CD4-positive, alpha-beta T cell treated with Interleukin-17A for 4 hours (primary cell): ENCODE data around the gene COL5A2.

Source experiments
- DNase-seq: peaks from one replicate; pipeline ENCODE4 v3.0.0-alpha.2; 2020; ENCODE audit warnings: mixed read lengths

Gene COL5A2

DNA sequence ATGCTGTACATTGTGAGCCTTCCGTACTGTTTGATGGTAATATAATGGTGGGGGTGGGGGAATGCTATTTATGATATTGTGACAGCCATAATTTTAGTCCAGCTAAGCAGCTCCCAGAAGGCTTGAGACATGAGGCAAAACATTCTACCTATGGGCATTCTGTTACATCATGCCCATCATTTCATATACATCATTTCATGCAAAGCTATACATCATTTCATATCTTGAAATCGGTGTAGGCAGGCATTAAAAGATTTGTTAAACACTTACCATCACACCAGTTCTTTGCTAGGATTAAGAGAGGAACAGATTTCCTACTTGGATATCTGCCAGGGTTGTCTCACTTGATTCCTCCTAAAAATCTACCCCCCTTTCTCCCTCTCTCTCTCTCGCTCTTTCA, 84.5 kb downstream of the COL5A2 start:
- DNase-seq, result no peak

- DNase-seq, result no peak
These were observed 86.6 kb downstream of the COL5A2 start for GRCh38 chr2:189092936-189093335.

DNA sequence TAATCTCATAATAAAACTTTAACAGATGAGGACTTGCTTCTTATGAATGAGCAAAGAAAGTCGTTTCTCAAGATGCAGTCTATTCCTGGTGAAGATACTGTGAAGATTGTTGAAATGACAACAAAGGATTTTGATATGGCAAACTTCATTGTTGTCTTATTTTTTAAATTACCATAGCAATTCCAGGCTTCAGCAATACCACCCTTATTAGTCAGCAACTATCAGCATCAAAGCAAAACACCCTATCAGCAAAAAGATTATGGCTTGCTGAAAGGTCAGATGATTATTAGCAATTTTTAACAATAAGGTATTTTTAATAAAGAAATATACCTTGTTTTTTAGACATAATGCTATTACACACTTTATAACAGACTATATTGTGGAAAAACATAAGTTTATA, 88.3 kb downstream of the COL5A2 start:
- no peak for DNase-seq

DNA sequence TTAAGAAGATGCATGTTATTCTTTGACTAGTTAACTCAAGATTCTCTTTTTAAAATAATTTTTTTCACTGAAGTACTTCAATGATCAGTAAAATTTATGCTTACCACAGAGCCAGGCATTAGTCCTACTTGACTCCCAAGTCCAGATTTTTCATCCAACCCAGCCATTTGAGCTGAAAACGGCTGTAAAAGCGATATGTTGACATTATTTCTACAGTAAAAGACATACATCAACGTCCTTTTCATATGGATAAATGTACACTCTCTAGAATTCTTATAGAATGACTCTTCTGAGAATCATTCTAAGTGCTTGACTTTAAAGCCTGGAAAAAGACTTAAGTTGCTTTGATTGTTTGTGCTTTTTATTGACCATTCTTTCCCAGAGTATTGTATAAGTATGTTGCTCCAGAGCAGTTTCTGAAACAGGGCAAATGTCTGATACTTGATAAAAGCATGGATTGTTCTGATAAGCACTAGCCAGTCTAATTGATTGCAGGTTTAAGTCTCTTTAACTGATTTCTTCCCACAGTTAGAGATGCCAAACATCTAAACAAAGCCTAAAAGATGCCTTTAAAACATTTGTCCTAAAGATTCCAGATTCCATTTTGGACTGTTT, 90.9 kb downstream of the COL5A2 start:
- no peak for DNase-seq

DNA sequence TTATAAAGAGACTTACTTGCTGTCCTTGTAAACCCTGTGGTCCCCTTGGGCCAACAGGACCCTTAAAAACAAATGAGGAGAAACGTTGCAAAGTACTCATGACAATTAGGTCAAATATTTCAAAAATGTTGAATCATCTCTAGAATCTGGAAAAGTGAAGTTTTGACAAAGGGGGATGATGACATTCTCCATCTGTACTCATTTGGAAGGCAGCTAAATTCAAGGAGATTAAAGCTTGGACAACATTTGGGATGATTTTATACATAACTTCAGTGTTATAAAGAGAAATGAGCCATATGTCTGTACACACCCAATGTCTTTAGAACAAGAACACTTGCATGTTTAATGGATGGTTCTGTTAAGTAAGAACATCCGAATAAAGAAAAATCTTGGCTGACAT, 92.9 kb downstream of the COL5A2 start:
- no peak for DNase-seq

- no peak for DNase-seq
These were observed 93.3 kb downstream of the COL5A2 start for GRCh38 chr2:189086250-189086649.

DNA sequence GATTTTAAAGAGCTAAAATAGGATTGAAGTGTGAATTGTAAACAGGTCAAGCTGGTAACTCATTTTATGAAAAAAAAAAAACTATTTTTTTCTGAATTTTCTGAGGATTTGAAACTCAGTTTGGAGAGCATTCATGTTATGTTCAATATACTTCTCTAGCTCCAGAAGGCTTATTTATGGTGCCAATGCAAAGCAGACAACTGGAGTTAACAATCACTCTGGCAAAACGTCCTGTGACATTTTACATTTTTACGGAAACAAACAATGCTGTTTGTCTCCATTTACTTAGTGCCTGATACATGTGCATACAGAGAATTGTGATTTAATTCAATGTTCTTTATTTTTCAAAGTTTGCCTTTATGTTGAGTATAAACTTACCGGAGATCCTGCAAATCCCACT, 96.0 kb downstream of the COL5A2 start:
- DNase-seq, result no peak

DNA sequence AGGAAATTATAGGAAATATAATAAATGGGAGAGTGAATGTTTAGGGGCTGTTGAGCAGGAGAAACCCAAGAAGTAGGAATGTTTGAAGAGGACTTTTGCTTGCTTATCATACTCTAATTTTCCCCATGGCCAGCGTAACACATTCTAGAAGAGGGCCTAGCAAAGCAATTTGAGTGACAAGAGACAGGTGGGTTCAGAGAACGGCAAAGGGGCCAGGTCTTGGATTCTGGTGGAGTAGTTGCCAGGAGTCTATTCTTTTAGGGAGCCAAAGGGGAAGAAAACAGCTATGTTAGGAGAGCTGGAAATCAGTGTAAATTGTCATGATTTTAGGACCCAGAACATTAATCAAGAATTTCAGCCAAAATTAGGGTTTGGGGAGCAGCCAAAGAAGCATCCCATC, 96.5 kb downstream of the COL5A2 start:
- DNase-seq, result no peak

DNA sequence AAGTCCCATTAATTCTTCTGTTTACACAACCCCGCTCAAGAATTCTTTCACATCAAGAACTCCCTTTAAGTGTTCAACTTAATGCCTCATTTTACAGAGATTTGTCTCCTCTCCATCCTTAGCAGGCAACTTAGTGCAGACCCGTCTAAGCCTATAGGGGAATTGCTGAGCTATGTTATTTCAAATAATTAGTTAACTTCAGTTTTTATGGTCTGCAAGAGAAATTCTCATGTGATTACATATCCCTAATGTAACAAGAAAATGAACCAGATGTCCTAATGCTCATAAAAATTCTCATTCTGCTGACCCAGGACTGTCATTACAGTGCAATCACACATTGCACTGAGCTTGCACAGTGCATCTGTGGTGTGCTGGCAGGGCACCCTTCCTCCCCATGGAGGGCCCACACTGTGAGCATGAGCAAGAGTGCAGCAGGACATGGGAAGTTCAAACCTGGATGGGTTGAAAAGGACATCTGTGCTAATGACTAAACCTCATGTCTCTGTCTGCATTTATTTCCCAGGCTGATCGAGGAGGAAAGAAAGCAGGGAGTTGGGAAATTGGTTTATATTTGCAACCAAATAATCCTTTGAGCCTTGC, 97.1 kb downstream of the COL5A2 start:
- no peak for DNase-seq

DNA sequence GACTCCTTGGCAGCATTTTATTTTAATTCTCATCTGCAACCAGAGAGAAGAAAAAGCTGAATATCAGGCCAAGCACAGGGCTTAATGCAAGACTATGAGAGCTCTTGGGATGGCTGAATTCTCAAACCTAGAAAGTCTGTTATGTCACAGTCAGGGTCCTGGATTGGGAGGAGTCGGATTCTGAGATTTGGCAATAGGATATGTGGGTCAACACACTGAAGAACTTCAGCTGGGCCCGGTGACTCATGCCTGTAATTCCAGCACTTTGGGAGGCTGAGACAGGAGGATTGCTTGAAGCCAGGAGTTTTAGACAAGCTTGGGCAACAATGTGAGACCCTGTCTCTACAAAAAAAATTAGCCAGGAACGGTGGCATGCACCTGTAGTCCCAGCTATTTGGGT, 103.0 kb downstream of the COL5A2 start:
- no peak for DNase-seq

GRCh38 chr2:189076120-189076519, 103.4 kb downstream of the COL5A2 start:
- DNase-seq, result no peak

DNA sequence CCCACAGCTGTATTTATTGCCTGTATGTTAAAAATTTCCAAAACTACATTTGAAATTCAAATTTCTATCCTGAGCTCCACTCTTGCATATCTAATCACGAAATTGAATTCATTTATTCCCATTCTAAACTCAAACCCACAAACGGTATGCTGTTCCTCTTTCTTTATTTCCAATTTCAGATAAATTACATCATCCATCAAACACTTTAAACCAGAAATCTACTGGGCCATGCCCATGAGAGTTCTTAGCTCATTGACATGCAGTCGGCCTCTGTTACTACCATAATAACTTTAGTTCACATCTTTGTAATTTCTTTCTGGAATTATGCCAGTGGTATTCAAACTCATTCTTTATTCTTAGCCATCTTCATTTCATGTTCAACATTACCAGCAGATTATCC, 105.1 kb downstream of the COL5A2 start:
- no peak for DNase-seq

DNA sequence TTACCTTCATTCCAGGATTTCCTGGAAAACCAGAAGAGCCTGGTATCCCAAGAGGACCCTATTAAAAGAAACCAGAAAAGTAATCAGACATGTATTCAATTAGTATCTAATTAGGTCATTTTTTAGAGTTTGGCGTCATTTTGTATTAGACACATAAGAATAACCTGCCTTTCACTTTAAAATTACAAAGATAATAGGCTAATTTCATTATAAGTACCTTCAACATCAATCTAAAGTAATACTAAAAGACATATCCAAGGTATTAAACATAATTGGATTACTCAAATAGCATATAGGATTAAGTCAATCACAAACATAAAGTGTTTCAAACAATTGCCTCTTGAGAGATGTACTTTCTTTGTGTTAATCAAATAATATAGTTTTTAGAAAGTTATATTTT, 107.5 kb downstream of the COL5A2 start:
- DNase-seq, result no peak

DNA sequence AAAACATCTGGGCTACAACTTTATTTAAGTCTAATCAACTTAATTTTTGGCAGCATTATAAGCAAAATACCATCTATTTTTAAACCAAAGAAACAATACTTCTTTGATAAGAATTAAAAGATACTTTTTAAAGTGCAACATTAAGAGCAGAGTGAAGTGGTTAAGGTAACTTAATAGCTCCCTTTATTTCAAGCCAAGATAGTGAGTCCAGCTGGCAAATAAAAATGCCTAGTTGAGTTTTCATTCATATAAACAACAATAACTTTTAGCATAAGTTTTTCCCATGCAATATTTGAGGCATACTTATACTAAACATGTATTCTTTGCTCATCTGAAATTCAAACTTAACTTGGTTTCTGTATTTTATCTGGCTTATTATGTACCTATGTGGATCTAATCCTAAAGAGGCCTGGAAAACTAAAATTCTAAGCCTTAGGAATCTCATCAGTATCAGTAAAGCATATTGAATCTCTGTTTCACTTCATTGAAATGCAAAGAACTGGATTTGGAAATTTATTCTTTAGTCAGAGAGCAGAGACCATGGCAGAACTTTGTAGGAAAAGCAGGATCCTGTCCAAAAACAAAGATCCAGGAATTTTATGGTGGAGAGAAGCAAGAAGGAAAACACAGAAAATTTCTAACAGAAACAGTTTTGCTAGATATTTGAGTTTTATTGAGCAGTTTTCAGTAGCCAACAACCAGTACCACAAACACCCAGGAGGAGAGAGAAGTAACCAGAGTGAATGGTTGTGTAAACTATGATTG, 109.5 kb downstream of the COL5A2 start:
- no peak for DNase-seq

DNA sequence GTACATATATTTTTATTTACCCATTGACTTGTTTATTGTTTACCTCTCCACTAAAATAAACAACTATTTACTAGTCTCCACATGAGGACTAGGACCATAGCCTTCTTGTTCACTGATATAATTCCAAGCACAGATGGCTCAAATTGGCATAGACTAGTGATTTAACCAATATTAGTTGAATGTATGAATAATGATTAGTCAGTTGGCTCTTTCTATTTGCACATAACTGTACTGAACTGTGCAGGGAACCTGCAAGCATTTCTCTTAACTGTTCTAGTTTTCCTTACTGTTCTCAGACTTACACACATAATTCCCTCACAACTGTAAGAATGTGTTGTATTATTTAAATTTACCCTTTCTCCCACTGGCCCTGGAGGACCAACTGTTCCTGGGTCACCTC, 113.5 kb downstream of the COL5A2 start:
- DNase-seq, result no peak

DNA sequence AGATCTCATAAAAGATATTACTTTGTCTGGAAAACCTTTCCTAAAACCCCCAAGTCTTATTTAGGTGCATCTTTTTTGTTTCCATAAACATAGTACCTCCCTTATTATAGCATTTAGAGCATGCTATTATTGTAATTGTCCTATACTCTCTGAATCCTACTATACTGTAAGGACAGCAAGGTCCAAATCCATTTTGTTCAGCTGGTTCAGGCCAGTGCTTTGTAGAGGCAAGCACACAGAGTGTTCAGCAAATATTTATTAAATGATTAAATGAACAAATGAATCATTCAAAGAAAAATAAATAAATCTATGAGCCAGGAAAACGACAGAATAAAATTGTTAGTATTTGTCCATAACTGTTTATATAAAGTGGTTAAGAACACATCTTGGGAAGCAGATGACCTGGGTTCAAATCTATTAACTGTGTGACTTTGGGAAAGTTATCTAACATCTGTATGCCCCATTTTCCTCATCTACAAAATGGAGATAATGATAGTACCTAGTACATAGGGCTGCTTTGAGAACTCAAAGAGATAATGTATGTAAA, 119.4 kb downstream of the COL5A2 start:
- DNase-seq, result no peak

- DNase-seq, result no peak
These were observed 122.2 kb downstream of the COL5A2 start for GRCh38 chr2:189057316-189057715.

- DNase-seq, result no peak
These were observed 123.1 kb downstream of the COL5A2 start for GRCh38 chr2:189056200-189057106.

- no peak for DNase-seq
These were observed 129.3 kb downstream of the COL5A2 start for GRCh38 chr2:189050165-189050712.

GRCh38 chr2:189049709-189050164, 129.8 kb downstream of the COL5A2 start:
- DNase-seq, result no peak

DNA sequence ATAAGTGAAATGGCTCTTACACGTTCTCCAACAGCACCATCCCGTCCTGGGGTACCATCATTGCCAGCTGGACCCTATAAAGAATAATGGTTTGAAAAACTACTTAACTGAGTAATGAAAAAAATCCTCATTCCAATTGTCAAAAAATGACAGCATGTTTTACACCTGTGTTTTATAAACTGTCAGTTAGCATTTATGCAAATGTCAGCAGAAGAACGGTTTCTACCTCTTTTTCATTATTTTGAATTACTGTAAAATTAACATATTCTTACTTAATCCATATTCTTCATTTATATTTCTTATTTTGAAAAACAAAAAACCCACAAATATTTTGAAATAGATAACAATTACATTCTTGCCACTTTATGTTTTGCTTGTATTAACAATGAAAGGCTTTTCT, 131.4 kb downstream of the COL5A2 start:
- no peak for DNase-seq

DNA sequence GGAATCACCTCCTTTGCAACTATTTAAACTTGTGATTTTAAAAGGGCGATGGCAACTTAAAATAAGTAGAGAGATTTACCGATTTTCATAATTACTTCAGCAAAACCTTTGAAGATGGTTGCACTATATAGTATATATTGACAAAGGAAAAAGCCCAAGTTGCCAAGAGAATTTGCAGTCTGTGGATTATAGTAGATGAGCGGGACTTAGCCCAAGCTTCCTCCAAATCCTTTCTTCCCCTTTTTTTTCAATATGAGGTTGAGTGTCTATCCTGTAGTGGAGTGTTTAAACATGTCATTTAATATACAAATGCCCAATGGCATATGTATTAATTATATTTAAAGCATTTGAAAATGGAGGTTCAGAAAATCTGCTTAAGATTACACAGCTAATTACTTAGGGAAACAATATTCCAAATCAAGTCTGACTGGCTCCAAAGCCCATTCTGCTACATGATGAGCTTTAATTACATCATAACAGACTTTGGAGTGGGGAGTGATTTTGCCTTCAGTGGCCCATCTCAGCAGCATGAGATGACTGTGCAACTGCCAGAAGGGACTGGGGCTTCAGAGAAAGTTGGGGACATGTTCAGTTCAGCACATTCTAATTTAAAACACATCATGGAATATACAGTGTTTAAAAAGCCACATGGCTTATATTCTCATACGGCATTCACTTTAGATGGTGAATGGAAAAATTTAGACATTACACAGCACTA, 132.2 kb downstream of the COL5A2 start:
- DNase-seq, result no peak
